ENCODE data around the gene USF2.

USF2 gene

DNA sequence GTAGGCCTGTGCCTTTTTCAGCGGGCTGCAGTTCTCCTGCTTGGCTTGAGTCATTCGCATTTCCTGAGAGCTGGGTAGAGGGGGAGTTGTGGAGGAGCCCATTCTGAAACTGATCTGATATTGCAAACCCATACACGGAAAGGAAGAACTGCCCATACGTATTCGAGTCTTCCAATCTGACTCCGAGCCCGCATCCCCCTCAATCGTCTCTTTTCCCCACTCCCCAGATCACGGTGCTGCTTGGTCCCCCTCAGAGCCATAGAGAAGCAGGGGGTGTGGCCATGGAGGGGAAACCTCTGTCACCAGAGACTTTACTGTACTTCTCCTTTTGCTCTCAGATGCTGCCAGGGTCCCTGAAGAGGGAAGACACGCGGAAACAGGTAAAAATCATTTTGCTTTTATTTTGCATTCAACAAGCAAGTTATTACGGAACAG lies 60.1 kb downstream of the USF2 start, which contains the start of gene CD22:
TSS of gene CD22 (plus strand) at position 337 of the 435 bp plus-strand sequence. CDS start 2,854 bp downstream, outside the sequence.
- DNase-seq = no peak

DNA sequence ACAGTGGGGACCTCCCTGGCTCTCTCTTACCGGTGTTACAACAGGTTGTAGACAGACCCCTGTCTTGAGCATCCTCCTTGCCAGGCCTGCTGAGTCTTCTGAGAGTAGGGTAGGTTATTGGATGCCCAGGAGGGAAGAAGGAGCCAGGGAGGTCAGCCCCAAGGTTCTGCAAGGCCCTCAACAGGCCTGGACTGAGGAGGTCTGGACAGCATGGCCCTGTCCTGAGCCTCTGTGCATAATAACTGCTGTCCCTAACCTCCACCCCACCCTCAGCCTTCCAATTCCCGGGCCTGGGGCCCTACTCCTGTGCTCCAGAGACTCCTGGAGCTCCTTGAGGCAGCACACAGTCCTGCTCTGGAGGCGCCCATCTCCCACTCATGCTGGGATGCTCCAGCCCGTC lies 60.6 kb downstream of the USF2 start:
- DNase-seq = no peak

Measured in activated naive CD4-positive, alpha-beta T cell (primary cell).